BLaER1 (cell line): Measurements from ENCODE around the gene PLEKHA5.
"Not testable (repeated sequence)": the region's sequence is repeated elsewhere in the genome, so short reads cannot be mapped to it uniquely, and the experiment has no call there.

Source experiments
- H3K27ac ChIP-seq: shearing (Covaris generic); formaldehyde crosslinking; 2 replicates; pipeline ENCODE4 v1.8.1; 2022
- H3K27me3 ChIP-seq: shearing (Covaris generic); formaldehyde crosslinking; 2 replicates; pipeline ENCODE4 v1.8.1; 2022
- H3K36me3 ChIP-seq: shearing (Covaris generic); formaldehyde crosslinking; 2 replicates; pipeline ENCODE4 v1.8.1; 2022
- H3K4me1 ChIP-seq: shearing (Covaris generic); formaldehyde crosslinking; 2 replicates; pipeline ENCODE4 v1.8.1; 2022
- H3K4me2 ChIP-seq: shearing (Covaris generic); formaldehyde crosslinking; 2 replicates; pipeline ENCODE4 v1.8.1; 2022
- H3K4me3 ChIP-seq: shearing (Covaris generic); formaldehyde crosslinking; 2 replicates; pipeline ENCODE4 v1.8.1; 2022
- H3K9ac ChIP-seq: shearing (Covaris generic); formaldehyde crosslinking; 2 replicates; pipeline ENCODE4 v1.8.1; 2022
- H3K9me3 ChIP-seq: shearing (Covaris generic); formaldehyde crosslinking; 2 replicates; pipeline ENCODE4 v1.8.1; 2022
- H4K20me1 ChIP-seq: shearing (Covaris generic); formaldehyde crosslinking; 2 replicates; pipeline ENCODE4 v1.8.1; 2022
- Cebpa-rat ChIP-seq: shearing (Covaris generic); IDR thresholded peaks from 2 replicates; pipeline ENCODE4 v1.8.1; 2022

Gene PLEKHA5

GRCh38 chr12:19332196-19332595, 202.7 kb downstream of the PLEKHA5 start:
- no peak overlapping the region for H3K4me3 ChIP-seq
- H3K9me3 ChIP-seq = peaks cover 4% of the 10 kb centered on the region; the same call in 1 of the 2 replicates
- no peaks in the 10 kb centered on the region for H4K20me1 ChIP-seq
- peaks cover 16% of the 10 kb centered on the region; the same call in 1 of the 2 replicates for H3K36me3 ChIP-seq
- no peak overlapping the region for H3K9ac ChIP-seq
- H3K4me1 ChIP-seq = no peaks in the 10 kb centered on the region
- no peak for TF ChIP-seq Cebpa-rat
- H3K4me2 ChIP-seq = no peak overlapping the region
- H3K27me3 ChIP-seq = no peaks in the 10 kb centered on the region
- no peak overlapping the region for H3K27ac ChIP-seq

GRCh38 chr12:19338405-19338804, 208.9 kb downstream of the PLEKHA5 start:
- Histone ChIP-seq H3K27me3 (no peaks in the 10 kb centered on the region), H3K36me3 (peaks cover 35% of the 10 kb centered on the region)

GRCh38 chr12:19350850-19351249, 221.3 kb downstream of the PLEKHA5 start:
- H4K20me1 ChIP-seq, H3K9ac ChIP-seq, H3K9me3 ChIP-seq, H3K27ac ChIP-seq, H3K4me1 ChIP-seq, H3K4me2 ChIP-seq, H3K27me3 ChIP-seq, H3K4me3 ChIP-seq: not testable (repeated sequence)
- peaks cover 69% of the 10 kb centered on the region for H3K36me3 ChIP-seq

More at GRCh38 chr12:19338405-19338804, 208.9 kb downstream of the PLEKHA5 start:
- Histone ChIP-seq H3K27ac (no peak overlapping the region), H3K4me2 (no peak overlapping the region), H3K4me3 (no peak overlapping the region), H3K4me1 (no peaks in the 10 kb centered on the region), H4K20me1 (no peaks in the 10 kb centered on the region), H3K9ac (no peak overlapping the region), H3K9me3 (peaks cover 23% of the 10 kb centered on the region)
- TF ChIP-seq Cebpa-rat = no peak

GRCh38 chr12:19351346-19351745, 221.8 kb downstream of the PLEKHA5 start:
- Histone ChIP-seq H3K4me2 (no peak overlapping the region), H3K27me3 (no peaks in the 10 kb centered on the region), H4K20me1 (no peaks in the 10 kb centered on the region), H3K9me3 (0 out of 2 replicates have a peak, but pooled peaks cover 9% of the 10 kb centered on the region), H3K4me3 (no peak overlapping the region), H3K4me1 (no peaks in the 10 kb centered on the region), H3K27ac (no peak overlapping the region), H3K36me3 (peaks cover 71% of the 10 kb centered on the region), H3K9ac (no peak overlapping the region)
- TF ChIP-seq Cebpa-rat = no peak

- H3K9ac ChIP-seq = no peak overlapping the region
- H4K20me1 ChIP-seq = no peaks in the 10 kb centered on the region
- TF ChIP-seq Cebpa-rat = no peak
- no peak overlapping the region for H3K4me2 ChIP-seq
- H3K9me3 ChIP-seq = no peaks in the 10 kb centered on the region
- no peak overlapping the region for H3K27ac ChIP-seq
- H3K27me3 ChIP-seq = no peaks in the 10 kb centered on the region
- no peaks in the 10 kb centered on the region for H3K4me1 ChIP-seq
- no peak overlapping the region for H3K4me3 ChIP-seq
- H3K36me3 ChIP-seq = peaks cover 73% of the 10 kb centered on the region
Observed at GRCh38 chr12:19369691-19370148, 240.2 kb downstream of the PLEKHA5 start.

- Histone ChIP-seq H3K4me3 (no peak overlapping the region), H3K27ac (no peak overlapping the region)
- TF ChIP-seq Cebpa-rat = no peak
Observed at GRCh38 chr12:19373586-19373985, 244.1 kb downstream of the PLEKHA5 start.

GRCh38 chr12:19375888-19376287, 246.4 kb downstream of the PLEKHA5 start:
- peaks cover 47% of the 10 kb centered on the region for H3K36me3 ChIP-seq
- H3K27me3 ChIP-seq = no peaks in the 10 kb centered on the region
- no peak overlapping the region for H3K4me3 ChIP-seq
- H3K27ac ChIP-seq = no peak overlapping the region
- no peak for TF ChIP-seq Cebpa-rat
- H3K9ac ChIP-seq = no peak overlapping the region
- no peak overlapping the region for H3K4me2 ChIP-seq
- H3K9me3 ChIP-seq = no peaks in the 10 kb centered on the region
- H3K4me1 ChIP-seq = no peaks in the 10 kb centered on the region
- H4K20me1 ChIP-seq = no peaks in the 10 kb centered on the region

More at GRCh38 chr12:19373586-19373985, 244.1 kb downstream of the PLEKHA5 start:
- Histone ChIP-seq H3K9me3 (no peaks in the 10 kb centered on the region), H3K9ac (no peak overlapping the region), H3K27me3 (no peaks in the 10 kb centered on the region), H3K4me2 (no peak overlapping the region), H3K4me1 (no peaks in the 10 kb centered on the region), H4K20me1 (no peaks in the 10 kb centered on the region), H3K36me3 (peaks cover 61% of the 10 kb centered on the region)

GRCh38 chr12:19376691-19377090, 247.2 kb downstream of the PLEKHA5 start:
- Histone ChIP-seq H3K9ac (no peak overlapping the region), H3K4me3 (no peak overlapping the region), H3K4me1 (no peaks in the 10 kb centered on the region), H3K27ac (no peak overlapping the region), H3K27me3 (no peaks in the 10 kb centered on the region), H4K20me1 (no peaks in the 10 kb centered on the region), H3K36me3 (peaks cover 39% of the 10 kb centered on the region), H3K4me2 (no peak overlapping the region), H3K9me3 (no peaks in the 10 kb centered on the region)
- TF ChIP-seq Cebpa-rat = no peak

GRCh38 chr12:19382111-19382526, 252.6 kb downstream of the PLEKHA5 start:
- Histone ChIP-seq H3K27ac (no peak overlapping the region), H3K36me3 (peaks cover 11% of the 10 kb centered on the region), H3K9me3 (no peaks in the 10 kb centered on the region), H3K4me2 (no peak overlapping the region), H4K20me1 (no peaks in the 10 kb centered on the region), H3K4me1 (no peaks in the 10 kb centered on the region), H3K9ac (no peak overlapping the region), H3K27me3 (no peaks in the 10 kb centered on the region), H3K4me3 (no peak overlapping the region)
- no peak for TF ChIP-seq Cebpa-rat

GRCh38 chr12:19382563-19382962, 253.0 kb downstream of the PLEKHA5 start:
- H3K9me3 ChIP-seq = no peaks in the 10 kb centered on the region
- H3K4me1 ChIP-seq = no peaks in the 10 kb centered on the region
- peaks cover 11% of the 10 kb centered on the region for H3K36me3 ChIP-seq
- TF ChIP-seq Cebpa-rat = no peak
- no peak overlapping the region for H3K4me2 ChIP-seq
- H4K20me1 ChIP-seq = no peaks in the 10 kb centered on the region
- H3K4me3 ChIP-seq = no peak overlapping the region
- no peak overlapping the region for H3K9ac ChIP-seq
- no peaks in the 10 kb centered on the region for H3K27me3 ChIP-seq
- no peak overlapping the region for H3K27ac ChIP-seq

- Histone ChIP-seq H3K4me2 (no peak overlapping the region), H3K4me3 (no peak overlapping the region), H3K27ac (no peak overlapping the region), H3K9me3 (no peaks in the 10 kb centered on the region), H3K4me1 (no peaks in the 10 kb centered on the region), H3K27me3 (no peaks in the 10 kb centered on the region), H3K9ac (no peak overlapping the region), H3K36me3 (no peaks in the 10 kb centered on the region), H4K20me1 (no peaks in the 10 kb centered on the region)
- TF ChIP-seq Cebpa-rat = no peak
Observed at GRCh38 chr12:19387161-19387560, 257.6 kb downstream of the PLEKHA5 start.
